HCT116 (cell line): ENCODE measurements around the gene ZNF341. TPM values are rescaled to one million over a fixed set of nuclear protein-coding genes. Genes with fewer than 3 reads are reported as not detected.
"Not testable (repeated sequence)": the region's sequence is repeated elsewhere in the genome, so short reads cannot be mapped to it uniquely, and the experiment has no call there.

ENCODE experiments used
- ATAC-seq: fragments of 200-7000 bp; cut with Tn5 transposase; 2 replicates; pipeline ENCODE4 v1.9.1; 2020; ENCODE audit warnings: mild to moderate bottlenecking, moderate library complexity
- BruUV-seq: library from RNA; stranded (reverse); fragments of 400-500 nt; replicated peaks from 2 replicates; lab custom pipeline; 2021; lab: Mats Ljungman, UMichigan
- CTCF ChIA-PET: fragments of 300-600 bp; sonication (Branson Sonifier 250); formaldehyde crosslinking; loops from one replicate; lab custom pipeline; 2021; ENCODE audit warnings: antibody characterized with exemption; lab: Charles Lee
- POLR2A ChIA-PET: fragments of 300-600, 350-600 bp; sonication (Branson Sonifier 250); formaldehyde crosslinking; loops from one replicate; lab custom pipeline; 2021; ENCODE audit warnings: antibody characterized with exemption; lab: Charles Lee
- RAD21 ChIA-PET, 2 experiments: fragments of 300-600 bp; sonication (Branson Sonifier 250); formaldehyde crosslinking; loops; one replicate each; lab custom pipeline; 2023; ENCODE audit warnings: low total read pairs in 2 of 2; ENCODE audit not compliant: uncharacterized antibody in 2 of 2, unreplicated experiment in 2 of 2, low non-redundant PET in 1 of 2; lab: Charles Lee
- DNase-seq: peaks from one replicate; pipeline ENCODE4 v3.0.0-alpha.2; 2010; ENCODE audit warnings: low read depth, low spot score
- H2AFZ ChIP-seq: fragments of 200-600 bp; shearing (Covaris generic), sonication (generic); 2 replicates; pipeline ENCODE4 v1.6.1; 2017; ENCODE audit warnings: low read depth, mixed run types, mixed read lengths, antibody characterized with exemption, low read length; ENCODE audit not compliant: poor library complexity, severe bottlenecking
- H3K27ac ChIP-seq: 2 replicates; pipeline ENCODE4 v1.5.1; 2012; ENCODE audit warnings: low read depth, low read length
- H3K27me3 ChIP-seq: fragments of 200-600 bp; sonication (generic); 2 replicates; pipeline ENCODE4 v1.6.1; 2016; ENCODE audit warnings: mixed run types, low read length, mixed read lengths; ENCODE audit not compliant: insufficient read depth
- H3K36me3 ChIP-seq, 2 experiments: fragments of 200-500 bp in 1 of 2; fragments of 200-600 bp in 1 of 2; sonication (Bioruptor generic) in 1 of 2; sonication (generic) in 1 of 2; 2 replicates each; pipeline versions ENCODE4 v1.5.1 to v1.6.1; 2014 to 2016; ENCODE audit warnings: low read length in 2 of 2, inconsistent platforms in 1 of 2, mixed read lengths in 1 of 2, mixed run types in 1 of 2; ENCODE audit not compliant: insufficient read depth in 2 of 2, control insufficient read depth in 1 of 2
- H3K4me1 ChIP-seq, 2 experiments: fragments of 200-600 bp in 1 of 2; sonication (generic) in 1 of 2; 2 replicates each; pipeline versions ENCODE4 v1.5.1 to v1.6.1; 2012 to 2017; ENCODE audit warnings: low read length in 2 of 2, inconsistent platforms in 1 of 2, mild to moderate bottlenecking in 1 of 2, mixed read lengths in 1 of 2, mixed run types in 1 of 2, moderate library complexity in 1 of 2; ENCODE audit not compliant: insufficient read depth in 2 of 2, control insufficient read depth in 1 of 2
- H3K4me2 ChIP-seq: fragments of 200-600 bp; sonication (generic); 2 replicates; pipeline ENCODE4 v1.6.1; 2017; ENCODE audit warnings: mixed run types, low read length, mixed read lengths
- H3K4me3 ChIP-seq, 2 experiments: fragments of 200-600 bp in 1 of 2; sonication (generic) in 1 of 2; replicated peaks in 1 of 2; 2 replicates each; pipeline ENCODE4 v1.5.1; 2011 to 2016; ENCODE audit warnings: low read length in 2 of 2, control low read depth in 1 of 2, low read depth in 1 of 2, mild to moderate bottlenecking in 1 of 2, mixed read lengths in 1 of 2, mixed run types in 1 of 2
- H3K79me2 ChIP-seq: fragments of 200-600 bp; sonication (generic); 2 replicates; pipeline ENCODE4 v1.6.1; 2017; ENCODE audit warnings: mild to moderate bottlenecking, mixed run types, low read length, moderate library complexity, mixed read lengths; ENCODE audit not compliant: insufficient read depth
- H3K9ac ChIP-seq: fragments of 200-600 bp; sonication (generic); 2 replicates; pipeline ENCODE4 v1.6.1; 2016; ENCODE audit warnings: low read length, mixed read lengths
- H3K9me2 ChIP-seq: fragments of 200-600 bp; sonication (generic), shearing (Covaris generic); 2 replicates; pipeline ENCODE4 v1.6.1; 2017; ENCODE audit warnings: mixed run types, mild to moderate bottlenecking, moderate library complexity; ENCODE audit not compliant: insufficient read depth
- H3K9me3 ChIP-seq, 2 experiments: fragments of 200-500 bp in 1 of 2; fragments of 200-600 bp in 1 of 2; sonication (Bioruptor generic) in 1 of 2; sonication (generic) in 1 of 2; 2 replicates each; pipeline ENCODE4 v1.6.1; 2014 to 2017; ENCODE audit warnings: low read length in 2 of 2, mixed read lengths in 2 of 2, inconsistent platforms in 1 of 2, low read depth in 1 of 2, mild to moderate bottlenecking in 1 of 2, mixed run types in 1 of 2, moderate library complexity in 1 of 2; ENCODE audit not compliant: control insufficient read depth in 1 of 2, insufficient read depth in 1 of 2
- H4K20me1 ChIP-seq: fragments of 200-600 bp; sonication (generic), shearing (Covaris generic); 2 replicates; pipeline ENCODE4 v1.6.1; 2017; ENCODE audit warnings: mixed run types, mild to moderate bottlenecking, moderate library complexity; ENCODE audit not compliant: insufficient read depth
- intact Hi-C: fragments of 100-400 bp; cut with micrococcal nuclease; formaldehyde crosslinking; loops from 2 replicates; pipeline ENCODE4 v1.10.0; 2022
- total RNA-seq: library from RNA; stranded (reverse); gene quantifications from one replicate; pipeline ENCODE4 v1.2.1, GENCODE V29; 2021; ENCODE audit not compliant: unreplicated experiment

Gene ZNF341
- total RNA-seq, 1 experiment from 2014 or later, result 4.9 TPM

DNA sequence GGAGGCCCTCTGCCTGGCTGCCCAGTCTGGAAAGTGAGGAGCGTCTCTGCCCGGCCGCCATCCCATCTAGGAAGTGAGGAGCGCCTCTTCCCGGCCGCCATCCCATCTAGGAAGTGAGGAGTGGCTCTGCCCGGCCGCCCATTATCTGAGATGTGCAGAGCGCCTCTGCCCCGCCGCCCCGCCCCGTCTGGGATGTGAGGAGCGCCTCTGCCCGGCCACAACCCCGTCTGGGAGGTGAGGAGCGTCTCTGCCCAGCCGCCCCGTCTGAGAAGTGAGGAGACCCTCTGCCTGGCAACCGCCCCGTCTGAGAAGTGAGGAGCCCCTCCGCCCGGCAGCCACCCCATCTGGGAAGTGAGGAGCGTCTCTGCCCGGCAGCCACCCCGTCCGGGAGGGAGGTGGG is 32.8 kb upstream of the ZNF341 start:
- H3K9me3 ChIP-seq, H3K79me2 ChIP-seq, CTCF ChIA-PET, H3K9me2 ChIP-seq, RAD21 ChIA-PET, H3K27ac ChIP-seq, H3K4me3 ChIP-seq, H3K27me3 ChIP-seq, H3K4me1 ChIP-seq, H3K4me2 ChIP-seq, H3K36me3 ChIP-seq, H3K9ac ChIP-seq, H2AFZ ChIP-seq, H4K20me1 ChIP-seq, BruUV-seq, ATAC-seq, POLR2A ChIA-PET, intact Hi-C loops, DNase-seq: not testable (repeated sequence)

GRCh38 chr20:33700696-33701441 is 30.9 kb upstream of the ZNF341 start:
- H4K20me1 ChIP-seq, CTCF ChIA-PET, H3K4me1 ChIP-seq, H2AFZ ChIP-seq, RAD21 ChIA-PET, H3K4me2 ChIP-seq, H3K79me2 ChIP-seq, POLR2A ChIA-PET, H3K27ac ChIP-seq, H3K36me3 ChIP-seq, DNase-seq, H3K4me3 ChIP-seq, H3K9ac ChIP-seq, BruUV-seq, H3K27me3 ChIP-seq, H3K9me2 ChIP-seq, intact Hi-C loops, ATAC-seq, H3K9me3 ChIP-seq: not testable (repeated sequence)
